ENCODE data around the gene BIN1.

The BIN1 gene

GRCh38 chr2:127061375-127062273 is 45.3 kb downstream of the BIN1 start:
- ChIA-PET CTCF (no interaction called here), POLR2A (no interaction called here)
- no peak for TF ChIP-seq CTCF (IDR thresholded peaks at IDR 0.05; ENCODE audit: control extremely low read depth, extremely low read depth, low read depth, missing control alignments)
- no peak for DNase-seq (ENCODE audit: extremely low spot score)

- POLR2A ChIA-PET: no interaction called here
- CTCF ChIA-PET: no interaction called here
- no peak for TF ChIP-seq CTCF (IDR thresholded peaks at IDR 0.05; ENCODE audit: control extremely low read depth, extremely low read depth, low read depth, missing control alignments)
- DNase-seq (ENCODE audit: extremely low spot score): no peak
Observed at GRCh38 chr2:127060264-127060945, 46.5 kb downstream of the BIN1 start.

GRCh38 chr2:127059559-127059958 is 47.4 kb downstream of the BIN1 start:
- ChIA-PET POLR2A (no interaction called here), CTCF (no interaction called here)
- TF ChIP-seq CTCF (IDR thresholded peaks at IDR 0.05; ENCODE audit: control extremely low read depth, extremely low read depth, low read depth, missing control alignments): no peak
- DNase-seq (ENCODE audit: extremely low spot score): no peak

- TF ChIP-seq CTCF (IDR thresholded peaks at IDR 0.05; ENCODE audit: control extremely low read depth, extremely low read depth, low read depth, missing control alignments): no peak
- ChIA-PET POLR2A (no interaction called here), CTCF (no interaction called here)
- DNase-seq (ENCODE audit: extremely low spot score): no peak
Observed at GRCh38 chr2:127058954-127059252, 48.1 kb downstream of the BIN1 start.

- no peak for TF ChIP-seq CTCF (IDR thresholded peaks at IDR 0.05; ENCODE audit: control extremely low read depth, extremely low read depth, low read depth, missing control alignments)
- no peak for DNase-seq (ENCODE audit: extremely low spot score)
- POLR2A ChIA-PET: no interaction called here
- CTCF ChIA-PET: no interaction called here
Observed at GRCh38 chr2:127058246-127058953, 48.6 kb downstream of the BIN1 start.

- ChIA-PET POLR2A (no interaction called here), CTCF (no interaction called here)
- no peak for TF ChIP-seq CTCF (IDR thresholded peaks at IDR 0.05; ENCODE audit: control extremely low read depth, extremely low read depth, low read depth, missing control alignments)
- DNase-seq (ENCODE audit: extremely low spot score): no peak
Observed at GRCh38 chr2:127057371-127058245, 49.3 kb downstream of the BIN1 start.
